Tibial nerve (tissue), 4 donors: ENCODE data around the gene MCF2L. TPM values are rescaled to one million over a fixed set of nuclear protein-coding genes. Genes with fewer than 3 reads are reported as not detected.

Experiments used
- DNase-seq, 2 donors: peaks; one replicate each; pipeline ENCODE4 v3.0.0-alpha.2; 2019; ENCODE audit warnings: low spot score in 2 of 2
- H3K27ac ChIP-seq, 4 donors: fragments of 200-600 bp; sonication (generic) in 3 of 4; one replicate each; pipeline ENCODE4 v1.5.1; 2017 to 2019; ENCODE audit warnings: mild to moderate bottlenecking in 1 of 4
- H3K27me3 ChIP-seq, 2 donors: fragments of 200-600 bp; sonication (generic) in 1 of 2; one replicate each; pipeline versions ENCODE4 v1.5.1 to v1.6.0; 2017 to 2019
- H3K36me3 ChIP-seq, 3 donors: fragments of 200-600 bp; sonication (generic); one replicate each; pipeline ENCODE4 v1.5.1; 2018 to 2019
- H3K4me1 ChIP-seq, 4 donors: fragments of 200-600 bp; sonication (generic) in 3 of 4; one replicate each; pipeline ENCODE4 v1.5.1; 2017 to 2019
- H3K4me3 ChIP-seq, 4 donors: fragments of 200-600 bp; sonication (generic) in 3 of 4; one replicate each; pipeline ENCODE4 v1.5.1; 2017 to 2019; ENCODE audit warnings: mild to moderate bottlenecking in 1 of 4, moderate library complexity in 1 of 4
- H3K9me3 ChIP-seq, 4 donors: fragments of 200-600 bp; sonication (generic) in 3 of 4; one replicate each; pipeline ENCODE4 v1.5.1; 2017 to 2019
- CTCF ChIP-seq, 5 experiments: fragments of 200-600 bp in 3 of 5; fragments of 450-650 bp in 2 of 5; sonication (generic) in 3 of 5; IDR thresholded peaks; one replicate each; pipeline ENCODE4 v1.5.1; 2016 to 2019; ENCODE audit warnings: antibody characterized with exemption in 5 of 5, mild to moderate bottlenecking in 3 of 5, moderate library complexity in 2 of 5
- EP300 ChIP-seq, 2 donors: sonication (generic); formaldehyde crosslinking; IDR thresholded peaks; one replicate each; pipeline ENCODE4 v1.6.1; 2017; ENCODE audit warnings: antibody characterized with exemption in 2 of 2, mild to moderate bottlenecking in 1 of 2
- POLR2A ChIP-seq, 2 donors: fragments of 450-650 bp; IDR thresholded peaks; one replicate each; pipeline ENCODE4 v1.6.1; 2017; ENCODE audit warnings: antibody characterized with exemption in 2 of 2, mild to moderate bottlenecking in 2 of 2, moderate library complexity in 2 of 2
- WGBS, 2 donors: methylation state at CpG; one replicate each; pipeline ENCODE4 v1.1.5; 2018; 5-methylcytosine and 5-hydroxymethylcytosine counted together
- total RNA-seq, 4 donors: library from RNA; depleted of rRNA; stranded (reverse); fragments of >200 nt; gene quantifications; one replicate each; pipeline ENCODE4 v1.1.0, GENCODE V29; 2016

The MCF2L gene
- total RNA-seq, 4 donors from 2014 or later = 30.1 to 82.6 (median 45.3) TPM

- peaks cover 0 to 23% (median 0%) of the 10 kb centered on the region in 3 donors for H3K36me3 ChIP-seq
- 82 to 87% methylated on average over 16 to 24 of the region's 24 CpGs for WGBS, 2 donors
These were observed 116.0 kb downstream of the MCF2L start for GRCh38 chr13:113084943-113085540.

GRCh38 chr13:113086031-113086750 is 117.2 kb downstream of the MCF2L start:
- no peaks in the 10 kb centered on the region for H3K9me3 ChIP-seq
- 81 to 82% methylated on average over 24 to 25 of the region's 32 CpGs for WGBS, 2 donors
- H3K27me3 ChIP-seq = no peaks in the 10 kb centered on the region
- TF ChIP-seq EP300 (IDR thresholded peaks at IDR 0.05) (no peak), CTCF (IDR thresholded peaks at IDR 0.05) (no peak), POLR2A (IDR thresholded peaks at IDR 0.05) (no peak)
- H3K4me3 ChIP-seq = no peak overlapping the region
- H3K27ac ChIP-seq = no peak overlapping the region
- H3K36me3 ChIP-seq = peaks cover 0 to 24% (median 0%) of the 10 kb centered on the region in 3 donors
- H3K4me1 ChIP-seq = peaks cover 0 to 9% (median 0%) of the 10 kb centered on the region in 4 donors
- no peak for DNase-seq

More at GRCh38 chr13:113084943-113085540, 116.0 kb downstream of the MCF2L start:
- Histone ChIP-seq H3K4me3 (no peak overlapping the region), H3K9me3 (no peaks in the 10 kb centered on the region), H3K27me3 (no peaks in the 10 kb centered on the region), H3K27ac (no peak overlapping the region), H3K4me1 (peaks cover 0 to 9% (median 0%) of the 10 kb centered on the region in 4 donors)
- no peak for DNase-seq
- TF ChIP-seq POLR2A (IDR thresholded peaks at IDR 0.05) = no peak
- no peak for TF ChIP-seq EP300 (IDR thresholded peaks at IDR 0.05)
- no peak for TF ChIP-seq CTCF (IDR thresholded peaks at IDR 0.05)

GRCh38 chr13:113086991-113087922 is 118.2 kb downstream of the MCF2L start:
- H3K4me1 ChIP-seq = peaks cover 0 to 9% (median 0%) of the 10 kb centered on the region in 4 donors
- TF ChIP-seq POLR2A (IDR thresholded peaks at IDR 0.05) (no peak), EP300 (IDR thresholded peaks at IDR 0.05) (no peak), CTCF (IDR thresholded peaks at IDR 0.05) (no peak)
- DNase-seq = no peak
- no peaks in the 10 kb centered on the region for H3K27me3 ChIP-seq
- WGBS, 2 donors = 87 to 89% methylated on average over 36 to 39 of the region's 39 CpGs
- peaks cover 0 to 24% (median 0%) of the 10 kb centered on the region in 3 donors for H3K36me3 ChIP-seq
- no peak overlapping the region for H3K4me3 ChIP-seq
- H3K27ac ChIP-seq = no peak overlapping the region
- no peaks in the 10 kb centered on the region for H3K9me3 ChIP-seq

GRCh38 chr13:113087923-113088690 is 119.1 kb downstream of the MCF2L start:
- H3K4me1 ChIP-seq = peaks cover 0 to 9% (median 0%) of the 10 kb centered on the region in 4 donors
- no peak for DNase-seq
- no peaks in the 10 kb centered on the region for H3K9me3 ChIP-seq
- WGBS, 2 donors = 85 to 93% methylated on average over 35 to 40 of the region's 40 CpGs
- TF ChIP-seq POLR2A (IDR thresholded peaks at IDR 0.05) (no peak), CTCF (IDR thresholded peaks at IDR 0.05) (no peak), EP300 (IDR thresholded peaks at IDR 0.05) (no peak)
- peaks cover 0 to 24% (median 0%) of the 10 kb centered on the region in 3 donors for H3K36me3 ChIP-seq
- H3K27ac ChIP-seq = no peak overlapping the region
- no peaks in the 10 kb centered on the region for H3K27me3 ChIP-seq
- no peak overlapping the region for H3K4me3 ChIP-seq
